ENCODE measurements around the gene SYNGR2. TPM values are rescaled to one million over a fixed set of nuclear protein-coding genes. Genes with fewer than 3 reads are reported as not detected.
A peak's percentile ranks its signal among the peaks of the same experiment; 100 is the strongest.
"Not testable (repeated sequence)": the region's sequence is repeated elsewhere in the genome, so short reads cannot be mapped to it uniquely, and the experiment has no call there.

The SYNGR2 gene
- polyA plus RNA-seq, 1 experiment, result 135 TPM

DNA sequence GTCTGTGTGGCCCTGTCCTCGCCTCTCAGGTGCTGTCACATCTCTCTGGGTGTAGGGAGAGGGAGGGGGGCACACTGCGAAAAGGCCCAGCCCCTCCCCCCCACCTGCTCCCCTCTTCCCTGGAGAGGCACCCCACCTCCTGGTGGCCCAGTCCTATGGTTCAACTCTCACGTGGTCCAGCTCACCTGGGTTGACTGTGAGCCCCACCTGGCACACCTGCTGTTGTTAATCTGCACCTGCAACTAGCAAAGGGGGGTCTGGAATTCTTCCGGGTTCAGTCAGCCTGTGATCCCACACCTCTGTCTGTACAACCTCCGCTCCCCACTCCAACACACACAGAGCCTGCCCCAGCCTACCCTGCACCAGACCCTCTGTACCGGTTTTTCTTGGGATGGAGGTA lies 2.0 kb upstream of the SYNGR2 start:
- H3K4me3 ChIP-seq (ENCODE audit: low read depth, low read length), result no peak overlapping the region
- DNase-seq (ENCODE audit: low read depth), result no peak
- H3K36me3 ChIP-seq (ENCODE audit: control insufficient read depth, insufficient read depth, low read length), result no peaks in the 10 kb centered on the region; the same call in 1 of the 2 replicates
- CTCF ChIA-PET, result no interaction called here
- no peaks in the 10 kb centered on the region for H3K27me3 ChIP-seq (ENCODE audit: control insufficient read depth, insufficient read depth, low read length)
- POLR2A ChIA-PET, result no interaction called here
- TF ChIP-seq, protein P1, sequence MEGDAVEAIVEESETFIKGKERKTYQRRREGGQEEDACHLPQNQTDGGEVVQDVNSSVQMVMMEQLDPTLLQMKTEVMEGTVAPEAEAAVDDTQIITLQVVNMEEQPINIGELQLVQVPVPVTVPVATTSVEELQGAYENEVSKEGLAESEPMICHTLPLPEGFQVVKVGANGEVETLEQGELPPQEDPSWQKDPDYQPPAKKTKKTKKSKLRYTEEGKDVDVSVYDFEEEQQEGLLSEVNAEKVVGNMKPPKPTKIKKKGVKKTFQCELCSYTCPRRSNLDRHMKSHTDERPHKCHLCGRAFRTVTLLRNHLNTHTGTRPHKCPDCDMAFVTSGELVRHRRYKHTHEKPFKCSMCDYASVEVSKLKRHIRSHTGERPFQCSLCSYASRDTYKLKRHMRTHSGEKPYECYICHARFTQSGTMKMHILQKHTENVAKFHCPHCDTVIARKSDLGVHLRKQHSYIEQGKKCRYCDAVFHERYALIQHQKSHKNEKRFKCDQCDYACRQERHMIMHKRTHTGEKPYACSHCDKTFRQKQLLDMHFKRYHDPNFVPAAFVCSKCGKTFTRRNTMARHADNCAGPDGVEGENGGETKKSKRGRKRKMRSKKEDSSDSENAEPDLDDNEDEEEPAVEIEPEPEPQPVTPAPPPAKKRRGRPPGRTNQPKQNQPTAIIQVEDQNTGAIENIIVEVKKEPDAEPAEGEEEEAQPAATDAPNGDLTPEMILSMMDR (IDR thresholded peaks at IDR 0.05; ENCODE audit: insufficient read depth, low read depth, low read length), result no peak

- H3K27me3 ChIP-seq (ENCODE audit: control insufficient read depth, insufficient read depth, low read length), result no peaks in the 10 kb centered on the region
- H3K4me3 ChIP-seq (ENCODE audit: low read depth, low read length), result peak overlapping the region; percentile 73
- TF ChIP-seq, protein P1 (IDR thresholded peaks at IDR 0.05; ENCODE audit: insufficient read depth, low read depth, low read length), result no peak
- CTCF ChIA-PET, result interaction anchor here (0.9 to 1.3 kb wide), 4 partner anchors 15 to 60 kb away, joined by 3 to 4 read pairs (median 4); no protein-coding TSS in a partner anchor
- POLR2A ChIA-PET, result interaction anchor here (0.6 kb wide), 1 partner anchor 86 kb away, joined by 9 read pairs; no protein-coding TSS in a partner anchor
- H3K36me3 ChIP-seq (ENCODE audit: control insufficient read depth, insufficient read depth, low read length), result peaks cover 5% of the 10 kb centered on the region; the same call in 1 of the 2 replicates
- no peak for DNase-seq (ENCODE audit: low read depth)
Measured at GRCh38 chr17:78168903-78169793, 767 bp downstream of the SYNGR2 start.

- ChIA-PET CTCF (no interaction called here), POLR2A (interaction anchor here (0.6 kb wide), 1 partner anchor 43 kb away, joined by 9 read pairs; the partner anchor contains the start of gene TMC6)
- H3K4me3 ChIP-seq (ENCODE audit: low read depth, low read length), result no peak overlapping the region
- H3K27me3 ChIP-seq (ENCODE audit: control insufficient read depth, insufficient read depth, low read length), result no peaks in the 10 kb centered on the region
- peaks cover 5% of the 10 kb centered on the region; the same call in 1 of the 2 replicates for H3K36me3 ChIP-seq (ENCODE audit: control insufficient read depth, insufficient read depth, low read length)
- TF ChIP-seq, protein P1 (IDR thresholded peaks at IDR 0.05; ENCODE audit: insufficient read depth, low read depth, low read length), result no peak
- DNase-seq (ENCODE audit: low read depth), result no peak
Measured at GRCh38 chr17:78170692-78171590, 2.6 kb downstream of the SYNGR2 start.

GRCh38 chr17:78171591-78172248 lies 3.3 kb downstream of the SYNGR2 start:
- POLR2A ChIA-PET, result interaction anchor here (0.6 kb wide), 1 partner anchor 43 kb away, joined by 9 read pairs; the partner anchor contains the start of gene TMC6

More at GRCh38 chr17:78171591-78172248, 3.3 kb downstream of the SYNGR2 start:
- H3K36me3 ChIP-seq (ENCODE audit: control insufficient read depth, insufficient read depth, low read length); H3K4me3 ChIP-seq (ENCODE audit: low read depth, low read length); DNase-seq (ENCODE audit: low read depth); H3K27me3 ChIP-seq (ENCODE audit: control insufficient read depth, insufficient read depth, low read length): not testable (repeated sequence)
- CTCF ChIA-PET, result interaction anchor here (0.9 kb wide), 2 partner anchors 14 to 43 kb away, joined by 3 read pairs; no protein-coding TSS in a partner anchor

Measured in BJ (cell line).